NAMALWA (cell line): ENCODE data around the gene PON3.
A peak's percentile ranks its signal among the peaks of the same experiment; 100 is the strongest.

ENCODE experiments used
- DNase-seq: peaks from one replicate; pipeline ENCODE4 v3.0.0-alpha.2; 2015; ENCODE audit warnings: low spot score

The PON3 gene

DNA sequence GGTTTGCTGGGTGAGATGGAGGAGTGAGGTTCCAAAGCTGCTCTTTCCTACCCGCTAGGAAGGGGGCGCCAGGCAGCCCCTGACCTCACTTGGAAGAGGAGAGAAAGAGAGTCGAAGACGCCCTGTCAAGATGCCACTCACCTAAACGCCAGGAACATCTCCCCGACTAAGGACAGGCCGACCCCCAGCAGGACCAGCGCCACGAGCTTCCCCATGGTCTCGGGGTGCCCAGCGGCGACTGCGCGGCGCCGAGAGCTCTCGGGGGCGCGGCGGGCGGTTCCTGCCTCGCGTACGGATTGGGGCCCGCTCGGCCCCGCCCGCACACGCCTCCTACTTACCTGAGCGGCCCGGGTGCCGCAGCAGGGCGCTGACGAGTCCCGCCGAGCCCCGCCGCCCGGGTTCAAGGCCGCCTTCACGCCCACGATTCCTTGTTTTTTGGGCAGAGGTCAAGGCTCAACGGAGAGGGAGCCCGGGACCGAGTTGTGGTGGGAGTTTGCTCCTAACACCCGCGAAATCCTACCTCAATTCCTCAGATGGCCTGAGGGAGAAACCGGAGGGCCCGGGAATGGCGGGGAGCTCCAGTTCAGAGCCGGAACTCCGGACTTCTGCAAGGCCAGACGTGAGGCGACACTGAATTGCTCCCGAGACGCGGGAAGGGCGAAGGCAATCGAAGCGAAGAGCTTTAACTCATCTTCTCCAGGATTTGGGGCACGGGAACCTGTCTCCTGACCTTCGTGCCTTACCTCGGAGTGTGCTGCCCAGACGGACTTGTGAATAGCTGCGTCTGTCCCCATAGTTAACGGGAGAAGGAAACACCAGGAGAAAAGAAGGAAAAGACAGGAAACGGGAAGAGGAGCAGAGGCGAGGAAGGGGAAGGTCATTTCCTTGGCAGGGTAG is at the start of gene PON3:
TSS of gene PON3 (minus strand) at position 240 of the 897 bp plus-strand sequence. CDS start at position 215, 25 bp downstream.
- DNase-seq: no peak

GRCh38 chr7:95444796-95445195 is 48.6 kb upstream of the PON3 start:
- DNase-seq: no peak

GRCh38 chr7:95441042-95441823 is 45.1 kb upstream of the PON3 start:
- DNase-seq: no peak

DNA sequence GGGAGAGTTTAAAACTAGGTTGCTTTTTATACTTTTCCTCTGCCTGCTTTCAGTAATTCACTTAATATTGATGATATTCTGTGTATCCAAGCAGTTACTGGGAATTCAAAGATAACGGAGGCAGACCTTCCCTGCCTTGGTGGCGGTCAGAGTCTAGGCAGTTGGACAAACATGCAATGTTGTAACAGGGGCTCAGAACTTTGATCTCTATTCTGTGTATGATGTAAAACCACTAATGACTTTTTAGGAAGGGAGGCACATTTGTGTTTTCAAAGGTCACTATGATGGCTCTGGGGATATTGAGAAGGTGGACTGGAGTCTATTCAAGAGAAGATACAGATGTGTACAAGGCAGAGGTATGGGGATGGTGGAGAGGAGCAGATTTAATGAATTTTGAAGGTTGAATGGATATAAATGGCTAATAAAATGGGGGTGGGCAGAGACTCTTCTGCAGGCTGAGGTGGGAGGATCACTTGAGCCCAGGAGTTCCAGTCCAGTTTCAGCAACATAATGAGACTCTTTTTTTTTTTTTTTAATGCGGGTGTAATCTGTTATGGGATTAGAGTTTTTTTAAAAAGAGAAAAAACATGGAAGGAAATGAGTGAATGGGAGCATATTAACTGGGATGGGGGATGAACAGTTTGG is 44.3 kb upstream of the PON3 start:
- no peak for DNase-seq

DNA sequence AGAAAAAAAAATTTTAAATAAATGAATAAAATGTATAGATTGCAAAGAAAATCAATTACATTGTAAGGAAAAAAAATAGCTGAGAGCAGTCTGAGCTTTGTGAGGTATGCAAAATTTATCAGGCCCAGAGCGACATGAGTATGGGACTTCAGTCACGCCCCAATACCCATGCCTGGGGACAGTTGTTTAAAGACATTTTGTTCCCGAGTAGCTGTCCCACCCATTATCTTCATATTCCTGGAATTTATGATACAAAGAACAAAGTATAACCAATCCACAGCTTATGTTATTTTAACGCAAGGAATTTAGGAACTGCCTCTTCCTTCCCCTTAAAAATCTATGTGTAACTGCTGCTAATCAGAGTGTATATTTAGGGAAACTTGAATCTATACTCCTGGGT is 40.2 kb upstream of the PON3 start:
- no peak for DNase-seq

GRCh38 chr7:95435422-95435780 is 39.2 kb upstream of the PON3 start:
- DNase-seq: no peak

GRCh38 chr7:95434557-95435421 is 38.6 kb upstream of the PON3 start, which contains the start of gene PON2:
Gene PON2, minus strand, starts transcription at chr7:95435028. Its CDS starts 77 bp downstream, at chr7:95434951.
- DNase-seq: peak; percentile 19

DNA sequence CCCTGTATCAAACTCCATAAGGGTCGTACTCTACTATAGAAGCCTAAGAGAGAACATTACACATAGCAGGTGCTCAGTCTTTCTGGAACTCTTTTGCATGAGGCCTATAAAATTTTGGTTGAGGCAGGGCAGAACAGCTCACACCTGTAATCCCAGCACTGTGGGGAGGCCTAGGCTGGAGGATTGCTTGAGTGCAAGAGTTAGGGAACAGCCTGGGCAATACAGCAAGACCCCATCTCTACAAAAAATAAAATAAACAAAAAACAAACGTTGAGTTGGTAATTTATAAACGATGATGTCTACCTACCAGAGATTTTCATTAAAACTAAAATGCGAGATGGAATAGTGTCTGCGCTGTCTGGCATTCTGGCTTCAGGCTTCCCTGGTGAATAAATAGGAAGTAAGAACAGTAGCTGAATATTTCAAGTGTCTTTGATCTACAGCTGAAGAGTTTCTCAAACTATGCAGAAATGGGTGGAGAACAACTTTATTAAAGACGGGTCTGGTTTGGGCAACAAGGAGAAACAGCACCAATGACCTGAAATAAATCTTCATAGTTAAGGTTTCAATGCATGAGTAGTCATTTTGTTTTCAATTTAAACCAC is 37.9 kb upstream of the PON3 start:
- no peak for DNase-seq

DNA sequence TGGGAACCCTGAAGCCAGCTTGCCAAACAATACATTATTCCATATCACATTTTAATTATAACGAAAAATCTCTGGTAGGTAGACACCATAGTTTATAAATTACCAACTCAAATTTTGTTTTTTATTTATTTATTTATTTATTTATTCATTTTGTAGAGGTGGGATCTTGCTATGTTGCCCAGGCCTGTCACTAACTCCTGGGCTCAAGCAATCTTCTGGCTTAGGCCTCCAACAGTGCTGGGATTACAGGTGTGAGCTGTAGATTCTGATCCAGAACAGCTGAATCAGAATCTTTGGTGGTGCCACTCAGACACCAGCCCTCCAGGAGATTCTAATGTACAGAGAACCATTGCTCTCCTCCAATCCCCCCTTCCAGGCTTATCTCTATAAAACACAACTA is 37.0 kb upstream of the PON3 start:
- DNase-seq: no peak

GRCh38 chr7:95432606-95433005 is 36.4 kb upstream of the PON3 start:
- no peak for DNase-seq

- DNase-seq: no peak
Measured at GRCh38 chr7:95430864-95431263, 34.7 kb upstream of the PON3 start.

- no peak for DNase-seq
Measured at GRCh38 chr7:95429241-95429990, 33.2 kb upstream of the PON3 start.

GRCh38 chr7:95427914-95428516 is 31.8 kb upstream of the PON3 start:
- no peak for DNase-seq

- DNase-seq: no peak
Measured at GRCh38 chr7:95427166-95427565, 31.0 kb upstream of the PON3 start.

GRCh38 chr7:95425694-95426093 is 29.5 kb upstream of the PON3 start:
- no peak for DNase-seq

- DNase-seq: no peak
Measured at GRCh38 chr7:95424716-95425115, 28.5 kb upstream of the PON3 start.

DNA sequence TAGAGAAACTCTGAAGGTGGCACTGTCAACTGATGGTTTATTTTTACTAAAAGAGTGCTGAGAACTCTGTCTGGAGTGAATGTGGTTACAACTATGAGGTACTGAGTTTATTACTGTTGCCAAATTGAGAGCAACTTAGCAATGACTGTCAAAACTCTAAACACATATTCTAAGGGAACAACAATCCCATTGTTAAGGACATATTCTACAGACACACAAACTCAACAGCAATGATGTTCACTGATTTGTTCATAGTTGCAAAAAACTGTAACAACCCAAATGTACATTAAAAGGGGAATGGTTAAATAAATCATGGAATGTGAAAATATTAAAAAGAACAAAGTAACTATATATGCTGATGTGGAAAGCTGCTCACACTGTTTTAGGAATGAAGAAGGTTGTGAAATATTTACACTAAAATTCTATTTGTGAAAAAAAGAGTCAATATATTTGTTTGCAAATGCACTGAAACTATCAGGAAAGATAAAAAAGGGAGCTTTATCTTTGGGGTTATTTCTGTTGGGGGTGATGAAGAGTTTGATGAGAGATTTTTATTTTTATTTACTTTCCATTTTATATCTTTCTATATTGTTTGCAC is 25.8 kb upstream of the PON3 start:
- no peak for DNase-seq

DNA sequence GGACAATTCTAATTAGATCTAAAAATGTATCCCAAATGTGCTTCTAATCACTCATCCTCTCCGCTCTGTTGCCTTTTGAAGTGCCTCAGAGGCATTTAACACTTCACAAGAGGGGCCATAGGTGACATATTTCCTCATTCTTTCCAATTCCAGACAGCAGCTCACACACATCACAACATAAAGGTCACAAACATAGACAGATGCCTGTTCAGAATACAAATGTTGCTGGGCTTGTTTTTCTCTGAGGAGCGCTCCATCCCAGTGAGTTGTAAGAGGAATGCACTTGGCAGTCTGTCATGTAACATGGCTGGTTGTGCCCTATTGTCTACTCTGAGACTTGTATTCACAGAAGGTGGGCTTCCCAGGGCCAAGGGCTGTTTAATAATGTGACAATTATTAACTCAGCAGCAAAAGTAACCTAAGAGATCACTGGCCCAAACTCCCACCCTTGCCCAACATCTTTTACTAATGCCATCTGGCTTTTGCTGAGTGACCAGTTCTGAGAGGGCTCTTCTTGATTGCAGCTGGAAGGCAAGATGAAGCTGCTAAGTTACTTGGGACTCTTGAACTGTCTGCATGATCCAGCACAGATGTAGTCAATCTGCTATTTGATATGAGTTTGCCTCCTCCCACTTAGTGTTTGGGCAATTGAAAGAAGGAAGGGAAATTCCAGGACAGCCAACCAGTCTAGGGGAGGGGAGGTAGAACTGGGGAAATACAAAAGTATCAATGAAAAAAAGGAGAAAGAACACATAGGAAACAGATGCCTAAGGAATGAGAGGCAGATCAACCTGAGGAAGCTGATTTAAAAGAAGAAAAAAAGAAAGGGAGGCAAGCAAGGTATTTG is 25.0 kb upstream of the PON3 start:
- DNase-seq: no peak

- DNase-seq: no peak
Measured at GRCh38 chr7:95412075-95412474, 15.9 kb upstream of the PON3 start.
